Hindlimb muscle (tissue), 1 donor: ENCODE measurements around the gene ANKRD44. TPM values are rescaled to one million over a fixed set of nuclear protein-coding genes. Genes with fewer than 3 reads are reported as not detected.

Experiments
- DNase-seq: peaks from one replicate; pipeline ENCODE4 v3.0.0-alpha.2; 2013
- polyA plus RNA-seq: library from polyadenylated mRNA; unstranded; fragments of 120-200 nt; gene quantifications from one replicate; pipeline ENCODE4 v1.2.1, GENCODE V29; 2013; ENCODE audit not compliant: insufficient read length

The ANKRD44 gene
- polyA plus RNA-seq, 1 donor: 20.7 TPM

DNA sequence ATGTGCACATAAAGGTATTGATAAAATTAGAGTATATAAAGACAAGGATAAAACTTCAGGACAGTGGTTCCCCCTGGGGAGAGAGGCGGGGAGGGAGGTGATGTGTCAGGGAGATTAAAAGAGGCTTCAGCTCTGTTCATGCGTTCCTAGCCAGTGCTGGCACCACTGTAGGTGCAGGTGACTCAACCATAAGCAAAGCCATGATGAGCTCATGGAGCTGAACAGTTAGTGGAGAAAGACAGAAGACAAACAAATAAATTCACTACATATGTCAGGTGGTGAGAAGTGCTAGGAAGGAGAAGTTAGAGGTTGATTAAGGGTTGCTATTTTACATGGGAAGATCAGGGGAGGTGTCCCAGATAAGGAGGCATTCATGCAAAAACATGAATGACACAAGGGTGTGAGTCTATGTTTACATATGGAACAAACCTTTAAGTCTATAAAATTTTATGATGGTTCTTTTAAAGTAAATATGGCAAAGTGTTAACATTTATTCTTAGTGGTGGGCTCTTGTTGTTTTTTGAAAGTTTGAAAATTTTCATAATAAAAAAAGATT lies 136.0 kb downstream of the ANKRD44 start:
- DNase-seq: no peak

DNA sequence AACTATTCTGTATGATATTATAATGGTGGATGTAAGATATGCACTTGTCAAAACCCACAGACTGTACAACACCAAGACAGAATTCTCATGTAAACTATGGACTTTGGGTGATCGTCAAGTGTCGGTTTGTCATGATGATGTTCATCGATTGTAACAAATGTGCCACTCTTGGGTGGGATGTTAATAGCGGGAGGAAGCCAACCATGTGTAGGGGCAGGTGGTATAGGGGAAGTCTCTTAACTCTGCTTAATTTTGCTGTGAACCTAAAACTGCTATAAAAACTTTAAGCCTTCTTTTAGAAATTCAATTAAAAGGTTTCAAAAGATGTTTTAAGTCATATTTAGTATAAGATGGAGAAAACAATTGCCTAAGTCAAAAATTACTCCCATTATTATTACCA lies 139.0 kb downstream of the ANKRD44 start:
- DNase-seq: no peak

DNA sequence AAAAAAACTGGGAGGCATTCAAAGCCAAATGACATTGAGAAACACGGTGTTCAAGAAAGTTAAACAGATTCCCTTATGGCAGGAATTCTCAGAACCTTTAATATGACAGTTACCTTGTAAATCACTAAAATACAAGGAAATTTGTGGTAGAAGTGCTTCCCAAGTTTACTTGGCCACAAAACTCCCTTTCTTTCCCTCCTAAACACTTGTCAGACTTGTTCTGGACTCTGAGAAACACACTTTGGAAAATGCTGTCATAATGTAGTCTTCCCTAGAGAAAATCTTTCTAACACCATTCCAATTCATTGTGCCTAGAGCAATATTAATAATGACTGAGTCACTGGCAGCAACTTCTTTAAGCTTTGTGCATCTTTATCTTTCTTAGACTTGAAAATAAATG lies 140.4 kb downstream of the ANKRD44 start:
- DNase-seq: no peak

DNA sequence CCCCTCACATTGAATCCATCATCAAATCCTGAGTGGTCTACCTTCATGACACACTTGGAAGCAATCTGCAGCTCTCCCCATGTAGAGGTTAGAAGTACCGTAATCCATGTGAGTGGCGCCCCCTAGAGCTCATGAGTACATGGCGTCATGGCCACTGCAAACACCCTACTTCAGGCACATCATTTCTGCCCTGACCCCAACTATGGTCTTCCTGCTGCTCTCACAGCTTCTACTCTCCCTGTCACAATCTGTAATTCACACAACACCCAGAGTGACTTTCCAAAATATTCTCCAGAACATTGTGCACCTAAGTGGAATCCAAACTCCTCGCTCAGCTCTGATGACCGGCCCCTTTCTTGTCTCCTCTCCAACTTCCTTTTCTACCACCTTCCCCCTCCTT lies 141.9 kb downstream of the ANKRD44 start:
- DNase-seq: no peak

DNA sequence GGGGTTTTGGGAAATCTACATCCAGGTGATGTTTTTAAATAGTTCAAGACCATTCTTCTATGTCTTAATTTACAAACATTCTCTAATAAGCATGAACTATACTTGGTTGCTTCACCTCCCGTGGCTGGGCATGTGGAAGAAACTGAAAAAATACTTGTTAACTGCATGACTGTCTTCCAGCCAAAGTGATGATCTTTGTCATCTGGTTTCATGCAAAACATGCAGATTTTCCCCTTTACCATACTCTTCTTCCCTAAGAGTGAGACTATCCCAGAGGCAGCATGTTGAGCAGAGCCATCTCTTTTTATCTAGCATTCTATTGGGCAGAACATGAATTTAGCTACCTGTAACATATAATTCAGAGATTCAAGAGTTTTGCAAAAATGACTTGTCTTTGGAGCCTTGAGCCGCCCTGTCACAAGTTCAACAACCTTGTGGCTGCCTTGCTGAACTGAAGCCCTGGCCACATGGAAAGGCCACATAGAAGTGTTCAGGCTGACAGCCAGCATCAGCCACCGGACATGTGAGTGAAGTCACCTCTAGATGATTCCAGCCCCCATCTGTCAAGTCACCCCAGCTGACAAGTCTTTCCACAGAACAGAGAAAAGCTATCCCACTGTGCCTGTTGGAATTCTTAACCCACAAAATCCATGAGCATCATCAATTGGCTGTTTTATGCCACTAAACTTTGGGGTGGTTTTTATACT lies 142.8 kb downstream of the ANKRD44 start:
- no peak for DNase-seq

DNA sequence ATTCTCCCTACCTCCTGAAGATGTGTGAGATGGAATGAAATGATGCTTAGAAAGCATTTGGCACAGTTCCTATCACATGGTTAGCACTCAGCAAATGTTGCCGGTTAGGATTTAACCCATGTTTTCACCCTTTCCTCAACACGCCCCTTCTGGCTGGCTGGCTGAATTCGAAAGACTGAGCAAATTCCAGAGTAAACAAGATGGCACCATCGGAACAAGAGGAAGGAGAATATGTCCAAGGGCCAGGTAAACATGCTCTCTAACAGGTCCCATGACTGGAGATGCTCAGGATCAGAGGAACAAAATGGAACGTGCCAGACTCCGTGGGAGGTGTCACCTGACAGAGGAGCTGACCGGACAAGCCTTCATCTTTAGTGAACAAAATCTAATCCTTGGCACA lies 145.6 kb downstream of the ANKRD44 start:
- DNase-seq: no peak

DNA sequence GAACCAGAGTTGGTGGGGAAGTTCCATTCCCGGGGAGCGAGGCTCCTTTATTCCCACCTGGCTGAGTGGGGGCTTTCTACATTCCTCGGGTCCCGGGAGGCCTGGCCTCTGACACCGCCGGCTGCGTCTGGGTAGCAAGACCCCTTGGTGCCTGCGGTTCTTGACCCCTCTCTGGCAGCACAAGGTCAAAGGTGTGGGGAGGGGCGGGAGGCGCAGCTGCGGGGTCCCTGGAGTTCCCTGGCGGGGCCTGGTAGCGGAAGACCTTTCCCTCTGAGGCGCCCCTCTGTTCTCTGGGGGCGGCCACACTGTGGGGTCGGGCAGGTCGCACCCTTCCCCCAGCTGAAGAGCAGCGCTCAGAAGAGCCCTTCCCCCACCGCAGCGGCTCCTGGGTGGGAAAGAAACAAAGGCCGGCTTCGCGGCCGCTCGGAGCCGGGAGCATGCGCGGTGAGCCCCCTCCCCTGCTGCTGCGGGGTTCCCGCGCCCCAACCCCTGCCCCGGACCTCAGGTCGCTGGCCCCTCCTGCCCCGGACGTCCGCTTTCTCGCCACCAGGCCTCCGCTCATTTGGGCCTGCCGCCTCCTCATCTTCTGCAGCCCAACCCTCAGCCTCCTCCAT lies 146.3 kb downstream of the ANKRD44 start:
- DNase-seq: no peak

DNA sequence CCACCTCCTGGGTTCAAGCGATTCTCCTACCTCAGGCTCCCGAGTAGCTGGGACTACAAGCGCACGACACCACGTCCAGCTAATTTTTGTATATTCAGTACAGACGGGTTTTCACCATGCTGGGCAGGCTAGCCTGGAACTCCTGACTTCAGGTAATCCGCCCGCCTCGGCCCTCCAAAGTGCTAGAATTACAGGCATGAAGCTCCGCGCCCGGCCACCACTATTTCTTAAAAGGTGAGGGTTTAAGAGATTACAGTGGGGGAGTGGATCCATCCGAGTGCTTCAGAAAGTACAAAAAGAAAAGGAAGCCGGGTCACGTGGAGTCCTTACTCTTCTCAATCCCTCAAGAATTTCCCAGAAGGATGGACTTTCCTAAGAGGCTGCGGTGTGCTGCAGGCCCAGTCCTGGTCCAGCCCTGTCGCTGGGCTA lies 146.9 kb downstream of the ANKRD44 start:
- no peak for DNase-seq

DNA sequence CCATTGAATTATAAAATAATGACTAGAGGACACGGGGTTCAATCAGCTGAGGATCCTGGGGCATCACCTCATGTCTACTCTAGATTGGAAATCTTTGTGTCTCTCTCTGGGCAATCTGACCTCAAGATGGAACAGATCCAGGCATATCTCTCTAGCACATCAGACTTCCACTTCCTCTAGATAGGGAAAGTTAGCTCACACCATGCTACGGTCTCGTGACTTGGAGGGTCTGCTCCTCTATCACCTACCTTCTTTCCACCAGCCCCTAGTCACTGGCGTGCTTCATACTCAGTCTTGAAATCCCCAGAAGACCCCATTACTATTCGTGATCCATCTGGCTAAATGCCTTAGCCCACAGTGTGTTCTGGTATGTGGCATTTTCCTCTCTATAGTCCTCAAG lies 148.8 kb downstream of the ANKRD44 start:
- DNase-seq: no peak

DNA sequence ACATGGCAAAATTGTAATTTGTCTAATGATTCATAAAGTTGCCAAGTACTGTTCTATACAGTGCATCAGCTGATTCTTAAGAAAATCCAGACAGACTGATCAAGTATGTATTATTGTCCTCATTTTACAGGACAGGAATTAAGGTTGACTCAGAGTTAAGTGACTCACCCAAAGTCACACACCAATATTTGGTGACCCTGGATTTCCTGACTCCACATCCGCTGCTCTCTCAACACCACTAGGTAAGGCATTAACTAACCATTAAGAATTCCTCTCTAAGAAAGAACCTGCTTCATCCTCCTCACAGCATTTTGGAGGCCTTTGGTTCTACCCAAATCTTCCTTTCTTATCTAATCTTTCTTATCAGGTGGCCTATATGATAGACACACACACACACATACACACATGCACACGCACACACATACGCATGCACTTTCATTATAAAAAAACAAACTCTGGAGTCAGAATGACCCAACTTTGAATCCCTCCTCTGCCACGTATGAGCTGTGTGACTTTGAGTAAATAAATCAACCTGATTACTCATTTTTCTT lies 150.8 kb downstream of the ANKRD44 start:
- DNase-seq: no peak

DNA sequence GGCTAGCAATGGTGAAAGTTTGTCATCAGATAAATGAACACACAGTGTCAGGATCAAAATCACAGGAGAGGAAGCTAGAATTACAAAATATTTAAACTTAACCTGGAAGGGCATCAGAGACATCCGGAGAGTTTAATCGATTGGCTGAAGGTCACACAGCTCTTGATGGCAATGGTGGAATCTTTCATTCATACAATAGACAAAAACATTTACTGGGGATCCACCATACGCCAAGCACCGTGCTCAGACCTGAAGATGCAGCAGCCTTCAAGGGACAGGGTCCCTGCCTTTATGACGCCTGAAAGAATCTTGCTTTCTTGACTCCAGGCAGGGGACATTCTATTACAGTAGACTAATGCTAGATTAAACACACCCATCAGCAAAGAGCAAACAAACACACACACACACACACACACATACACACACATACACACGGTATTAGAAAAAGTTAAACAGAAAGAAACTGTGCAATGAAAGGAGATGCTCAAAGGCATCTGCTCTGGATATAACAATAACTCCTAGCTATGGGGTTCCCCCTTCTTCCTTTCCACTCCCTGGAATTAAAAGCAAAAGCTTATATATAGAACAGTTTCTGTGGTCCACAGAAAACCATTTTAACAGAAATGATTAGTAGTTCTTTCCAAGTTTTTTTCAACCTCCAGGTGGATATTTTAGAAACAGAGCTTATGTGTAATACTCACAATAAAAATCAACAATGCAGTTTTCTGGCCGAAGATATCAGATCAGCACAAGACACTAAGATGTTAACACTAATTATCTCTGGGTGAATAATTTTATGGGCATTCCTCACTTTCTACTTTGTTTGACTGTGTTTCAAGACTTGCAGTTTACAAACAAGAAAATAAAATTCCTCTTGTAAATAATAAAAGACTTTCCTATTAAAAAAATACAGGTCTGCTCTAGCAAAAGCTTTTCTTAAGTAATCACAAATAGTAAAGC lies 151.7 kb downstream of the ANKRD44 start:
- DNase-seq: peak; percentile 23

DNA sequence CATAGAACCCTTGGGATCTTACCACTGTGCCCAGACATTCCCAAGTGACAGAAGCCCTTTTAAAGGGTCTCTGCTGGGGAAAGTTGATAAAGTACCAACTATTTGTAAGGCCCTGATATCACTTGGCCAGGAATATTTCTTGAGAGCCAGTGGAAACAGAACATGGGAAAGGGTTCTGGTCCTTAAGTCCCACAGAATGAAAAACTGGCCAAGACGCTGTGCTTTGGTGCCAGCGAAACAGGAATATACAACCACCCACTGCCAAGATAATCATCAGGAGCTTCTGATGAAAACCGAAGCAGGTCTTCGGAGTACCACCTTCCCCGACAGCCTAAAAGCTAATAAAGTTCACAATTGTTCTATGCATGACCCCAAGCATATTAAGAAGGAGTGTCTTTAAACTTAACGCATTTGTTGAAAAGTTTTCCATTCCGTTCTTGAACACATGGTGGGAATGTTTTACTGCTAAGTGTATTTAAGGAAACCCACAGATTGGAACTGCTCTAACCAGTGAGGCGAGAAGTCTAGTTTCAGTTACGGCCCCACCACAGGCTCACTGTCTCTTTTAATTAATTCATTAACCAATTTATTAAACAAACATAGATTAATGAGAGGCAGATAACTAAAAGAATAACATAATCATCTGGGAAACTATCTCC lies 152.6 kb downstream of the ANKRD44 start:
- peak; percentile 32 for DNase-seq

DNA sequence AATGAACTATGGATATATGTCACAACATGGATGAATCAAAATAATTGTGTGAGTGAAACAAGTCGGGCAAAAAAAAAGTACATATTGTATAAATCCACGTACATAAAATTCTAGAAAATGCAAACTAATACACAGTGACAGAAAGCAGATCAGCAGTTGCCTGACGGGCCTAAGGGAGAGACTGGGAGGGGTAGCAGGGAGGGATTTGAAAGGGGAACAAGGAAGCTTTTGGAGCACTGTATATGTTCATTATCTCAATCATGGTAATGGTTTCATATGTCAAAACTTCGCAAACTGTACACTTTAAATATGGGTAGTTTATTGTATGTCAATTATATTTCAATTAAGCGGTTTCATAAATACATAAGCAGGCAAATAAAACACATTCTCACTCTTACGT lies 153.8 kb downstream of the ANKRD44 start:
- DNase-seq: no peak

DNA sequence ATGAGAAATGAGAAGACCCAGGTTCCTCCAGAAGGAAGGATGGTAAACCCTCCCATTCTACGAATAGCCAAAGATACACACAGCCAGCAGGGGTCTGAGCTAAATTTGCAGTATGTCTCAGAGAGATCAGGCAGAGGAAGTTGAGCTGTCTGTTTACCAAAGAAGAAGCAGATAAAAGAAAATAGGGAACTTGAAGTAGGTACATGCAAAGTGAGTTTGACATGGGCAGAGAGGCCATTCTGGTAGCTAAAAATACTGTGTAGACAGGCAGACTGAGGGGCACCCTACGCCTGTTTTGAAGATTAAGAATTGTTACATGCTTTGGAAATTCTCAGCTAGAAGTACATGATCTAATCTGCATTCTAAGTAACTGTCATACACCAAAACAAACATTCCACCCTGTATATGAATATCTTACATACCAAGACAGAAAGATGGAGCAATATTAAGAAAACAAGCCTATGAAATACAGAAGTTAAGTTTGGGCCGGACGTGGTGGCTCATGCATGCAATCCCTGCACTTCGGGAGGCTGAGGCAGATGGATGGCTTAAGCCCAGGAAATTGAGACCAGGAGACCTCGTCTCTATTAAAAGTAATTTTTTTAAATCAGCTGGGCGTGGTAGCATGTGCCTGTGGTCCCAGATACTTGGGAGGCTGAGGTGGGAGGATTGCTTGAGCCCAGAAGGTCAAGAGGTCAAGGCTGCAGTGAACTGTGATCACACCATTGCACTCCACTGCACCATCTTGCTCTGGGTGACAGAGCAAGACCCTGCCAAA lies 157.9 kb downstream of the ANKRD44 start:
- DNase-seq: no peak

DNA sequence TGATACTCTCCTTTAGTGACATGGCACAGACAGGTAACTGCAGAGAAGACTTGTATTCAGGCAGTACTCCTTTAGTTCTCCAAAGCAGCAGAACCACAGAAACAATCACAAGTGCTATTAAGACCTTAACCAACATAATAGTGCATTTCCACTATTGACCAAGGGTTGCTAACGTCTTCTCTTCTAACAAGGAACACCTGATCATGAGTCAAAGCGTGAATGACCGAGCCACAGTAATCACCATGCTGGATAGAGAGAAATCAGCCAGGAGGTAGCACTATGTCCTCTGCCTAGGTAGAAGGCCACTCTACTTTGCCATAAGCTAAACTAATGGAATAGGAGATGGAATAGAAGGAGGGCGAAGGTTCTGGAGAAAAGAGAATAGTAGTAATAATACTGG lies 161.0 kb downstream of the ANKRD44 start:
- no peak for DNase-seq

DNA sequence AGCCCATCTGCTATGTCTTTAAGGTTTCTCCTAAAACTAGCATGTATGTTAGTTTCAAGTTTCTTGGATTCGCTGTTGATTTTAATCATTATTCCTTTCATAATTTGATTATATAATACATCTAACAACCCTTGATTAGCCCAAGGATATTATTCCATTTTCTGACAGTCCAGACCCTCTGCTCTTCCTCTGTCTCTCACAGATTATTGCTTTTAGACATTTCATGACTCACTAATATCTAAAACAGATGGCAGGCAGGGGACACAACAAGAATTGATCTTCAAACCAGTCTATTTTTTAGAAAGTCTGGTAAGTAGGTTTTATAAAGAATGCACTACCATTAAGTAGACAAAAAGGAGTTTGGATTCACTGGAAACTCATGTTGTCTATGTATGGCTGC lies 162.2 kb downstream of the ANKRD44 start:
- DNase-seq: no peak

DNA sequence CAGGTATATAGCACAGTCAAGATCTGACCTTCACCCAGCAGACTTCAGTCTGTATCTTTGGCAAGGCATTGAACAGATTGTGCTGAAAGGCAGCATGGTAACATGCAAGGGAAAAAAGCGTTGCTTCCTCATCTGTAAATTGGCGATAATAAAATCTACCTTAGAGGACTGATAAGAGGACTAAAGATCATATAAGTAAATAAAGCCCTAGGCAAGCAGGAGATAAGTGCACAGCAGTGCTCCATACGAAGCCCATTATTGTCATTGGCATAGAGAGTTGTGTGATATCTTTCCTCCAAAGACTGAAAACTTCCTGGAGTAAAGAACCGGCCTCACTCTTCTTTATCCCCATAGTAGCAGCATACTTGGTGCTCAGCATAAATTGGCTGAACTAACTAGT lies 162.6 kb downstream of the ANKRD44 start:
- no peak for DNase-seq

DNA sequence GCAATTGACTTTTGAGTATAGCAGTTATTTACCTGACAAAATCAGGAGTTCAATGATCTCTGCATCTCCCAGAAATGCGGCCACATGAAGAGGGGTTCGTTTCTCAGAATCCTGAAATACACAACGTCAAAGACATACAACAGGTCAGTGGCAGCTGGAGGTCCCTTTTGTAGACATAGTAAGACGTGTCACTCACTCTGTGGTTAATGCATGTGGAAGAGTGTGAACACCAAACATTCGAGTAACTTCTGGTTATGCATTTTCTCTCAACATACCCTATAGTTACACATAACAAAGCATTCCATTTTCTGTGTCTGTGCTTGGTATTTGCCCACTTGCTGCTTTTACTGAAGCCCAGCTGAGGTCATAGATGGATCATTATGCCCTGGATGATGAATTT lies 163.6 kb downstream of the ANKRD44 start:
- DNase-seq: no peak

DNA sequence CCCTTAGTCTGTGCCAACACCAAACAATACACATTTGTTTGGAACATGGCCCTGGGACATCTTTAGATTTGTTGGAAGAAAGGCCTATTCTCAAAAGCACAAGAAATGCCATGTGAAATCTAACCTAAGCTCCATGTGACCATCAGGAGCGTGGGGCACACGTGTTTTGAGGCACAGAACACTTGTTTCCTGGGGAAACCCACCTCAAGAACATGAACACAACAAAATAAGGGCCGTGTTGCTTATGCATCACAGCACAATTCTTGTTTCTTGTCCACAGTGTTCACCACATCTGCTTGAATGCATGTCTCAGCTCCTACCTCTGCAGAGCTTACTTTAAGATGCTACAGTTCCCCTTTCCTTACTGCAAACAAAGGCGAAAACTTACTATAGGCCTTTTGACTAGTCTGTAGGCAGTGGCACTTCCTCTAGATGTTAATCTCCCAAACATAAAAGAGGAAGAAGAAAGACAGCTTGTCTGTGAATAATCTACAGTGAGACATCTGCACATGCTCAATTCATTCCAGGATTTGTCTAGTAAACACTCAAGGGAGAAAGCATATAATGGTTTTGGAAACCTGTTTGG lies 165.0 kb downstream of the ANKRD44 start:
- no peak for DNase-seq

DNA sequence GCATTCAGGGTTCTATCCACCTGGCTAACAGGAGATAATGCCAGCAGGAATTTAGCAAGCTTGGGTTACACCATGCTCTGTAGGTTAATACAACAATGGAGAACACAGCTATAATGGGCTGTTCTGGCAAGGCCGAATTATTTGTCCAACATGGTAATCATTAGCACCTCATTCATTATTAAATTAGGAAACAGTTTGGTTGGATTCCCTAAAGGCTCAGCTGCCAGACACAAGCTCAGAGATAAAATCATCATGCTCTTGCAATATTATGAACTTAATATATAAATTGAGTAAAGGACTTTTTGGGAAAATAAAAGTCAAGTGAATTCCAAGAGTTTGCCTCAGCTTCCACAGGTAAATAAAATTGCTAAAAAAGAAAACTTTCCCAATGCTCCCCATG lies 166.4 kb downstream of the ANKRD44 start:
- DNase-seq: no peak
